GM10266 (cell line): Measurements from ENCODE around the gene PMEPA1.

Source experiments
- DNase-seq: peaks from one replicate; pipeline ENCODE4 v3.0.0; 2012; ENCODE audit errors: extremely low spot score
- TF ChIP-seq, protein P1 (sequence below): IDR thresholded peaks from 2 replicates; pipeline ENCODE4 v1.5.1; 2012; ENCODE audit warnings: mild to moderate bottlenecking, low read depth; ENCODE audit not compliant: control insufficient read depth, insufficient read depth; ENCODE audit errors: missing control alignments

The PMEPA1 gene

GRCh38 chr20:57689745-57690481 lies 19.9 kb downstream of the PMEPA1 start:
- DNase-seq = no peak
- TF ChIP-seq, protein P1, sequence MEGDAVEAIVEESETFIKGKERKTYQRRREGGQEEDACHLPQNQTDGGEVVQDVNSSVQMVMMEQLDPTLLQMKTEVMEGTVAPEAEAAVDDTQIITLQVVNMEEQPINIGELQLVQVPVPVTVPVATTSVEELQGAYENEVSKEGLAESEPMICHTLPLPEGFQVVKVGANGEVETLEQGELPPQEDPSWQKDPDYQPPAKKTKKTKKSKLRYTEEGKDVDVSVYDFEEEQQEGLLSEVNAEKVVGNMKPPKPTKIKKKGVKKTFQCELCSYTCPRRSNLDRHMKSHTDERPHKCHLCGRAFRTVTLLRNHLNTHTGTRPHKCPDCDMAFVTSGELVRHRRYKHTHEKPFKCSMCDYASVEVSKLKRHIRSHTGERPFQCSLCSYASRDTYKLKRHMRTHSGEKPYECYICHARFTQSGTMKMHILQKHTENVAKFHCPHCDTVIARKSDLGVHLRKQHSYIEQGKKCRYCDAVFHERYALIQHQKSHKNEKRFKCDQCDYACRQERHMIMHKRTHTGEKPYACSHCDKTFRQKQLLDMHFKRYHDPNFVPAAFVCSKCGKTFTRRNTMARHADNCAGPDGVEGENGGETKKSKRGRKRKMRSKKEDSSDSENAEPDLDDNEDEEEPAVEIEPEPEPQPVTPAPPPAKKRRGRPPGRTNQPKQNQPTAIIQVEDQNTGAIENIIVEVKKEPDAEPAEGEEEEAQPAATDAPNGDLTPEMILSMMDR = no peak

DNA sequence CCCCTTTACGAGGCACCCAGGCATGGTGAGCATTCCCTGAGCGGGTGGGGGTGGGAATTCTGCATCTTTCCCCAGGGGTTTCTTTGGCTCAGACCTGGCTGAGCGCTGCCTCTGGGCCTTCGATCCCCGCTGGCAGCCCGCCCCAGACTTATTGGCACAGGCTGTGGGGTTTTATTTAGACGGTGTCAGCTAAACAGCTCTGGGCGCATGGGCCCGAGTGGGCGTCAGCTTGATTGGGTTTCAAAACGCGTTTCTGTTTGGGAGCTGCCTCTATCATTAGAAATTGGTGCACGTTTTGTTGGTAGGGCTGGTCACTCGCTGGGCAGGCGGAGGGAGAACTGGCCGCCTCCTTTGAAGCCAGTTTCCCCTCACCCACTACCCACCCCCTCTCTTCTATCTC lies 21.0 kb downstream of the PMEPA1 start:
- no peak for DNase-seq
- TF ChIP-seq, protein P1 = no peak

GRCh38 chr20:57688295-57688694 lies 21.5 kb downstream of the PMEPA1 start:
- TF ChIP-seq, protein P1 = no peak
- DNase-seq = no peak

GRCh38 chr20:57686931-57687652 lies 22.7 kb downstream of the PMEPA1 start:
- TF ChIP-seq, protein P1 = no peak
- no peak for DNase-seq

- DNase-seq = no peak
- TF ChIP-seq, protein P1 = no peak
Observed at GRCh38 chr20:57685146-57685758, 24.6 kb downstream of the PMEPA1 start.

- TF ChIP-seq, protein P1 = no peak
- no peak for DNase-seq
Observed at GRCh38 chr20:57684808-57685140, 25.0 kb downstream of the PMEPA1 start.
